ENCODE data around the gene MED16.
A peak's percentile ranks its signal among the peaks of the same experiment; 100 is the strongest.

The MED16 gene

DNA sequence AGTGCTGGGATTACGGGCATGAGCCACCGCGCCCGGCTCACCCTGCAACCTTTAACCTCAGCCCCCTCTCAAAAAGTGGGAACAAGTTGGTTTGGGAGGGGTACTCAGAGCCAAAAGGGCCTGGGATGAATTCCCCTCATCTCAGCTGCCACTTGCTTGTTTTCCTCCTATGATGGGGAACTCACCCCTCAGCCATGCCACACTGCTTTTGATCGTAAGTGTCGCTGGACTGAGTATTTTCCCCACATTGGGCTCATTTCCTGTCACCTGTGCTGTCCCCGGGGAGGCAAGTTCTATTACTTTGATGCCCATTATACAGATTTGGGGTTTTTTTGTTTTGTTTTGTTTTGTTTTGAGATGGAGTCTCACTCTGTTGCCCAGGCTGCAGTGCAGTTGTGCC lies 13.5 kb upstream of the MED16 start:
- no peak for DNase-seq

DNA sequence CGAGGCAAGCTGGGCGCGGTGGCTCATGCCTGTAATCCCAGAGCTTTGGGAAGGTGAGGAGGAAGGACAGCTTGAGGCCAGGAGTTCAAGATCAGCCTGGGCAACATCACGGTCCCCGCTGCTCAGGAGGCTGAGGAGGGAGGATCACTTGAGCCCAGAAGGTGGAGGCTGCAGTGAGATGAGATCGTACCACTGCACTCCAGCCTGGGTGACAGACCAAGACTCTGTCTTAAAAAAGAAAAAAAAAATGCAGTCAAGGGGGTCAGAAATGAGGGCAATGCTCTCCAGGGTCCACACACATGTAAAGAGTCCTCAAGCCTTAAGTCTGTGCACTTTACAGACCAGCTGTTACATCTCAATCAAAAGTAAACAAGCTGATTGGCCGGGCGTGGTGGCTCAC lies 11.6 kb upstream of the MED16 start:
- DNase-seq: no peak

DNA sequence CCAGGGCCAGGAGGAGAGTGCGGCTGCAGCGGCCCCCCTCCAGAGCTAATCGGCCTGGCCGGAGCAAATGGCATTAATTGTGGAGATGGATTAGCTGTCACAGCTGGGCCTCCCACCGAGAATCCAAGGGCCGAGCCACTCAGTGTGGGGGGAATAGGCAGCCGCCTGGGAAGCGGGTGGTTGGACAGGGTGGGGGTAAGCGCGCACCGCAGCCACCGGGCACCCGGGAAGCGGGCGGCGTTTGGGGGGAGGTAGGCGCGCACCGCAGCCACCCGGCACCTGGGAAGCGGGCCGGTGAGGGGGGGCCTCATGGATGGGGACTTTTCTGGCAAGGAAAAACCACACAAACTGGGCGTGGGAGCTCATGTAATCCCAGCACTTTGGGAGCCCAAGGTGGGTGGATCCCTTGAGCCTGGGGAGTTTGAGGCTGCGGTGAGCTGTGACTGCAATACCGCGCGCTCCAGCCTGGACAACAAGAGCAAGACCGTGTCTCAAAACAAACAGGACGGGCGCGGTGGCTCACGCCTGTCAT lies 10.3 kb upstream of the MED16 start:
- peak in 1 of 2 experiments; percentile 55 for DNase-seq

- no peak for DNase-seq
Observed at GRCh38 chr19:902446-903226, 9.6 kb upstream of the MED16 start.

GRCh38 chr19:902093-902370 lies 9.0 kb upstream of the MED16 start:
- DNase-seq: no peak

DNA sequence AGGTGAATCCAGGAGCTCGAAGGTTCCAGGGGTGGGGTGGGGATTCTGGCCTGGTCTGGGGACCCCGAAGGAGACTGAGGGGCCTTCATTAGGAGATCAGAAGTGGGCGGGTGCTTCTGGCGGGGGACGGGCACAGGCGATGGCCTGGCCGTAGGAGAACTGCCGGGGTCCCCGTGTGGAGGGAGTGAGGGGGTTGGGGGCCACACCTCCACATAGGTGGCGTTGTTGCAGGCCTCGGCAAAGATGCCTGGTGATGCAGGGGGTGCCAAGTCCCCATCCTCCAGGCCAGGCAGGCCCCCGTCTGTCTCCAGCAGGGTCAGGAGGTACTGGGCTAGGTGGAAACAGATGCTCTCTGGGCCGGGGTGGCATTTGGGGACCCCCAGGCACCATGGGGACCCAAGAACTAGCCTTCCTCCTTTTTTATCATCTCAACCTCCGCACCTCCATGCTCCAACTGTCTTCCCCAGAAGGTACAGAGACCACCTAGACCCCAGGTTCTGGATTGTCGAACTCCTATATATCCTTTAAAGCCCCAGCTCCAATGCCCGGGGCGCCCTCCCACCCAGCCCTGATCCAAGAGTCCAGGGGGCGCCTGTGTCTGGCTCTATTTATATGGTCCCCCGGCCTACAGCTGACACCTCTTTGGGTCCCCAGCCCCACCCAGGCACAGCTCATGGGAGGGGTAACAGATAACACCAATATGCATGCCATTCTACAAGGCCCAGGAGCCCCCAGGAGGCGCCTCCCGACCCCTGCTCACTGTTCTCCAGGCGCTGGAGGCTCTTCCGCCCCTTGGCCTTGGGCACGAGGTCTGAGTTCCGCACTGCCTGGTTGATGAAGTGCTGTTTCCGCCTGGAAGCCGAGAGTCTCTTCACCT lies 8.5 kb upstream of the MED16 start:
- DNase-seq: no peak

DNA sequence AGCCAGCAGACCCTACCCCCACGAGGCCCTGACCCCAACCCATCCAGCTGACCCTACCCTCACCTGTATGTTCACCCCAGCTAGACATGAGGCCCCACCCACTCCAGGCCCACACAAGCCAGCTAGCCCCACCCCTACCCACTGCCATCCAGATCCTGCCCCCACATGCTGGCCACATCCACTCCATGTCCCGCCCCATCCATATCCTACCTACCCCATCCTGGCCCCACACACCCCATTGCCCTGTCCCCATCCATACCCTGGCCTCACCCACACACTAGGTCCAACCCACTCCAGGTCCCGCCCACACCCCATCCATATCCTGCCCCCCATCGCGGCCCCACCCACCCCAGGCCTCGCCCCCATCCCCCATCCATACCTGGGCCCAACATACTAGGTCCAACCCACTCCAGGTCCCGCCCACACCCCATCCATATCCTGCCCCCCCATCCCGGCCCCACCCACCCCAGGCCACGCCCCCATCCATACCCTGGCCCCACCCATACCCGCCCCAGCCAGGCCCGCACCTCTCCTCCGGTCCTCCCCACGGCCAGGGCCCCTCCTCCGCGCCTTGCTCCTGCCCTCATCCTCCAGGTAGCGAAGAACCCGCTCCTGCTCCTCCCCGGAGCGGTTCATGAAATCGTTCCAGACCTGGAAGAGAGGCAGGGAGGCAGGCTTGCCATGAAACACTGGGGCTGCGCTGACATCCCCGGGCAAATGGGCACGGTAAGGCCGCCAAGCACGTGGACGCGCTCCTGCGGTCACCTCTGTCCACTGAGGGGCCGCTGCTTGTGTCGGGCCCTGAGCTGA lies 7.5 kb upstream of the MED16 start:
- no peak for DNase-seq

- DNase-seq: no peak
Observed at GRCh38 chr19:900043-900301, 7.0 kb upstream of the MED16 start.

DNA sequence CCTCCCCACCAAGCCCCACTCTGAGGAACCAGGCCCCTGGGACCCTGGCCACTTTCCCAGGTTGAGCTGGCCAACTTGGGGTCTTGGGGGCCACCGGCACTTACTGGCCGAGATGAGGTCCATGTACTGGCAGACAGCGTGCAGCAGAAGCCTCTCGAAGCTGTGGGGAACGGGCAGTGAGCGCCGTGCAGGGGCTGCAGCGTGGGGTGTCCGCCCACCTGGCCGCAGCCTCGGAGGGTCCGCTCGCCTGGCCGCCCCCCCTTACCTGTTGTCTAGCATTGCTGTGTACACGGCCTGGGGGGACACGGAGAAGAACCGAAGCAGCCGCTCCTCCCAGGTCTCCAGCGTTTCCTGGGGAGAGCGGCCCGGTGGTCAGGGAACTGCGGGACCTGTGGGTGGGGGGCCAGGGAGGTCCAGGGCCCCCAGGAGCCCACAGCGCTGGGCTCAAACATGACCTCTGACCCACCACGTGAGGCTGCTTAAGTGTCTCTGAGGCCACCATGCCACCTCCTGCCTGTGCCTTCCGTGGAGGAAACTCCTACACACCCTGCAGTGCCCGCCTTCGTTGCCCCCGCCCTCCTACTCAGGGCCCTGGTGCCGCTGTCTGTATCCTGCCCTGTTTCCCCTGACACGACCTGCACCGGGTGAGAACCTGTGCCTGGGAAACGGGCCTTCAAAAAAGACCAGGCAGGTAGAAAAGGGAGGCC lies 6.5 kb upstream of the MED16 start:
- DNase-seq: no peak

GRCh38 chr19:898663-899062 lies 5.7 kb upstream of the MED16 start:
- peak; percentile 48 to 61 for DNase-seq

- DNase-seq: no peak
Observed at GRCh38 chr19:897442-898039, 4.6 kb upstream of the MED16 start.

GRCh38 chr19:896999-897398 lies 4.0 kb upstream of the MED16 start:
- DNase-seq: no peak

DNA sequence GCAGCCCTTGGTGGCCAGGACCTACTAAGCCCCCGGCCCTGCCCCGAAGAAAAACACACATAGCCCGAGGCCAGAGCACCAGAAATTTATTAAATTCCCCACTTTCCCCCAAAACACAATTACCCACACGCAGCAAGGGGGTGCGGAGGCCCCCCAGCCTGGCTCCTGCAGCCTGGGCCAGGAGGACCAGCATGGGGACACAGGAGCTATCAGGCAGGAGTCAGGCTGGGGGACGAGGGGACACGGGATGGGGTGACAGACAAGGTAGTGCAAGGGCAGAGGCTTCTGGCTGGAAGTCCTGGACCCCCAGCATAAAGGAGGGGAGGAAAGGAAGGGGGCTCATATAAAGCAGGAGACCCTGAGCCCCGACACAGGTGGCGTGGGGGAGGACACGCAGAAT lies 3.4 kb upstream of the MED16 start:
- DNase-seq: no peak

- DNase-seq: no peak
Observed at GRCh38 chr19:892243-892893, 619 bp downstream of the MED16 start.

GRCh38 chr19:891421-892200 lies 1.4 kb downstream of the MED16 start:
- DNase-seq: peak; percentile 19 to 49

GRCh38 chr19:890831-891230 lies 2.2 kb downstream of the MED16 start:
- DNase-seq: no peak

DNA sequence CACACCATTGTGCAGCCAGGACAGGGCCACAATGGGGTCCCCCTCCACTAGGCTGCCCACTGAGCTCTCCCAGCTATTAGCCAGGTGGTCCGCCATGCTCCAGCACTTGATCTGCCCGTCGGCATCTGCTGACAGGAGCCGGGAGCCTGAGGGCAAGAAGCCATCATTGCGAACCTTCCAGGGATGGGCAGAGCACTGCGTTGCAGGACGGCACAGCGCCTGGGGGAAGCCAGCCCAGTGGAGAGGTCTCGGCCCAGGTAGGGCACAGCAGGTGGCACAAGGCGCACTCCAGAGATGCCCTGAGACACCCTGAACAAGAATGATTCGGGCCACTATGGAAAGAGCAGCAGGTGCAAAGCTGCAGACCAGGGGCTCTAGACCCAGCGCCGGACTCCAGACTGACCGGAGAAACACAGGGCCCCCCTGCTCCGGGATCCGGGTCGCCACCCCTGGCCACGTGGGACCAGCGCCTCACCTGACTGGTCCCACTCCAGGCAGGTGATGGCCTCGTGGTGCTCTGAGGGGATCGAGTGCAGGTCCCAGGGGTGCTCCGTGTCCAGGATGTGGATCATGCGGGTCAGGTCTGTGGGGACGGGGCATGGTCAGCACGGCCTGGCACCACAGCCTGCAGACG lies 3.2 kb downstream of the MED16 start:
- DNase-seq: no peak

DNA sequence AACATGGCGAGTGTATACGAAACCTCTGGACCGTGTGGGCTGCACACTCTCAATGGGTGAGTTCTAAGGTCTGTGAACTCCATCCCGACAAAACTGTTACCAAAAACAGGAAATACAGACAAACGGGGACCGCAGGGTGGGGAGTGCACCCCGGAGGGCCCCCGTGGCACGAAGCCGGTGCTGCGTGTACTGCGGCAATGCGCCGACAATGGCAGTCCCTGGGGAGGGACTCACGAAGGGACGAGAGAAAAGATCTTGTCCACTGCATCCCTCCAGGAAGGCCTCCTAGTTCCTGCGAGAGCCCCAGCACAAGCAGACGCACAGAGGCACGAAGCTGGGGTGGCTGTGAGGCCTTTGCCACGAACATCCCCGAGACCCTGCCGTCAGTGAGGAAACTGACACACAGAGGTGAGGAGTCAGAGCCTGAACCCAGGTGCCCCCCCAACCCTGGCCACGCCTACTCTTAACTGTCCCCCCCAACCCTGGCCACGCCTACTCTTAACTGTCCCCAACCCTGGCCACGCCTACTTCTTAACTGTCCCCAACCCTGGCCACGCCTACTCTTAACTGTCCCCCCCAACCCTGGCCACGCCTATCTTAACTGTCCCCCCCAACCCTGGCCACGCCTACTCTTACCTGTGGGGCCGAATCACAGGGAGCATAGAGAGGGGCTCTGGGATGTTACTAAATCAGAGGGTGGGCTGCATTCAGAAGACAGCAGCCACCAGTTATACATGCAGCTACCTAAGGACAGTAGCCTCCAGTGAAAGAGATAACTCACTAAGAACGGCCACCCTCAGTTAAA lies 4.2 kb downstream of the MED16 start:
- DNase-seq: no peak

DNA sequence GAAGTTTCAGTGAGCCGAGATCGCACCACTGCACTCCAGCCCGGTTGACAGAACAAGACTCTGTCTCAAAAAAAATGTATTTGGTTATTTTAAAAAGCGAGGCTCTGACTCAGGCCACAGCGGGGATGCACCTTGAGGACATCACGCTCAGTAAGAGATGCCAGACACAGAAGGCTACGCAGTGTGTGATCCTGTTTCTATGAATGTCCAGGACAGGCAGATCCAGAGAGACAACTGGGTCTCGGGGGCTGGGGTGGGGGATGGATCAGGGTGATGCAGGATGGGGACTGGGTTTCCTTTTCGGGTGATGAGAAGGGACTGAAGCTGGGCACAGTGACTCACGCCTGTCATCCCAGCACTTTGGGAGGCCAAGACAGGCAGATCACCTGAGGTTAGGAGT lies 5.4 kb downstream of the MED16 start:
- no peak for DNase-seq

DNA sequence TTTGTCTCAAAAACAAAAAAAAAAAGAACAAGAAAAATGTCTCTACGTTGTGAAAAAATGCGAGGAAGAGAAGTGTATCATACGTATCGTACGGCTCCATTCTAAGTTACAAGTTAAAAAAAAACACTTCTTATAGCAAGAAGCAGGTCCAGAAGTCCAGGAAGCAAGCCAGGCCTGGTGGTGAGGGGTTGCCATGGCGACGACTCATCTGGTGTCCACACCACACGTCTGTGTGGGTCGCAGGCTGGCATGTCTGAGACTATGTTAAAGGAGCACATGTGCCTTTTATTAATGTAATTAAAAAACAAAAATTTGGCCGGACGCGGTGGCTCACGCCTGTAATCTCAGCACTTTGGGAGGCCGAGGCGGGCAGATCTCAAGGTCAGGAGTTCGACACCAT lies 5.9 kb downstream of the MED16 start:
- no peak for DNase-seq
